H4 (cell line): ENCODE measurements around the gene LDLRAD4. TPM values are rescaled to one million over a fixed set of nuclear protein-coding genes. Genes with fewer than 3 reads are reported as not detected.

Source experiments
- DNase-seq: peaks from one replicate; pipeline ENCODE4 v3.0.0-alpha.2; 2015; ENCODE audit warnings: low spot score
- total RNA-seq: library from RNA; depleted of rRNA; stranded (reverse); fragments of >200 nt; shearing (Covaris generic); gene quantifications from 2 replicates; pipeline ENCODE4 v1.2.3, GENCODE V29; 2014

The LDLRAD4 gene
- total RNA-seq, 1 experiment from 2014 or later = 6.9 TPM

DNA sequence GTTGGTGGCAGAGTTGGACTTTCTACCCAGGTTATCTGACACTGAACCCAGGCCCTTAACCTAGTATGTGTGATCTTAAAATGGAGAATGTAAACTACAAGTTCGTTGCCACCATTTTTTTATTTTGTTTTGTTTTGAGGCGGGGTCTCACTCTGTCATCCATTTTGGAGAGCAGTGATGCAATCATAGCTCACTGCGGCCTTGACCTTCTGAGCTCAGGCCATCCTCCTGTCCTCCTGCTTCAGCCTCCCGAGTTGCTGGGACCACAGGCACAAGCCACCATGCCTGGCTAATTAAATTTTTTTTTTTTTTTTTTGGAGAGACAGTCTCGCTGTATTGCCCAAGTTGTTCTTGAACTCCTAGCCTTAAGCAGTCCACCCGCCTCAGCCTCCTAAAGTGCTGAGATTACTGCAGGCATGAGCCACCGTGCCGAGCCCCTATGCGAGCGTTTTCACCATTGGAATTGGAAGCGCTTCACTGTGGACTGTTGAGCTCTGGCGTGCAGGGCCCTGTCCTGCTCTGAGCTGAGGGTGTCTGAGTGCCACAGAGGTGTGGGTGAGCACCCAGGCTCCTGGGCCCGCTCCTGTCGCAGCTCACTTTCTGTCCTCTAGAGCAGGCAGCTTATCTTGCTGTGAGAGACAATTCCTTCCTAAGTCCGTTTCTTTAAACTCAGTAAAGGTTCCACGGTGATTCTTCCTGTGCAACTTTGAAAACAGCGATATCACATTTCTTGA is 186.9 kb downstream of the LDLRAD4 start:
- DNase-seq = no peak

DNA sequence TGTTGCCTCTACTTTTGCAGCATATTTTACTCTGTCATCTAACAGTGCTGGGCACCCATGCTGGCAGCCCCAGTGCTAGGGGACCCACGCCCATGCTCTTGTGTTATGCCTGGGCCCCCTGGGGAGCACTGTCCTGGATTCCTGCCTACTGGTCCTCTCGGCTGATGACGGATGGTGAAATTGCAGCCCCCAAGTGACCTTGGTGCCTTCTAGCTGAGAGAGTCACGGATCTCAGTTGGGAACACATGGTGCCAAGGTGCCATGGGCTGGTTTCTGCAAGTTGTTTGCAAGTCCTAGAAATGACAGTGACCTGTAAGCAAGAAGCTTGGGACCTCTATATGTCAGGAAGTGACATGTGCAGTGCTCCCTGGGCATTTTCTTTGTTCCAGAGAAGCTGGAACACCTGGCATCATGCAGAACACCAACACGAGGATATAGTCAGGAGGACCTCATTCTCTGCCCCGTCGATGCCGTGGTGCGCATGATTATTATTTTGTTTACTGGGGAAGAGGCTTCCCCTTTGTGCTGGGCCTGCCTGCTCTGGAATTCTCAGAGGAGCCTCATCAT is 187.6 kb downstream of the LDLRAD4 start:
- no peak for DNase-seq

DNA sequence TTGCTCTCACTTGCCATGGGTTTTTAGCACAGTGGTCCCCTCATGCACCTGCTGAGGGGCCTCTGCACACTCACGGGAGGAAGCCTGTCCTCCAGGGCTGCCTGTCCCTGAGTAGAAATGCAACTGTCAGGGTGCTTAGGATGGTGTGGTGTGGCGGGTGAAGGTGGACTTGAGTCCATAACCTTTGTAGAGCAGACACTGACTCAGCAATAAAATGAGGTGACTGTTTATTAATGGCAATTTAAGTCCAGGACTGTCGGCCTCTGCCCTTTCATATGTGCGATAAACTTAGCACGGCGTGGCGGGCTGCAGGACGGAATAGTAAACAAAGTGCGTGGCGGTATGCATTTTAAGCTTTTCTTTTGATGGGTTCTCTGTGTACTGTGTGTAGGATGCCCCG is 188.2 kb downstream of the LDLRAD4 start:
- DNase-seq = no peak

DNA sequence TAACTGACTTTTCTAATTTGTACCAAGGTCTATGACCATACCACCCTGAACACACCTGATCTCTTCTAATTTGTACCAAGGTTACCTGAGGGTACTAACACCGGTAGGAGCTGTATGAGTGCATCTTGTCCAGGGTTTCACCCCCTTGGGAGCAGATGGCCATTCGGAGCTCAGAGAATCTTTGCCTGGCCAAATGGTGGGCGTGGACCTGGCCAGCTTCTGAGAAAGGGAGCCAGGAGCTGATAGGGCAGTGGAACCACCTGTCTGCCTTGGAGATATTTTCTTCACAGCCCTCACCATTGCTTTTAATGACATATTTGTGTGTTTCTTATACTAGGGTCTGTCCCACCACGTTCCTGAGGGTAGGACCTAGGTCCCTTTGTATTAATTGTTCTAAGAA is 188.9 kb downstream of the LDLRAD4 start:
- DNase-seq = no peak

DNA sequence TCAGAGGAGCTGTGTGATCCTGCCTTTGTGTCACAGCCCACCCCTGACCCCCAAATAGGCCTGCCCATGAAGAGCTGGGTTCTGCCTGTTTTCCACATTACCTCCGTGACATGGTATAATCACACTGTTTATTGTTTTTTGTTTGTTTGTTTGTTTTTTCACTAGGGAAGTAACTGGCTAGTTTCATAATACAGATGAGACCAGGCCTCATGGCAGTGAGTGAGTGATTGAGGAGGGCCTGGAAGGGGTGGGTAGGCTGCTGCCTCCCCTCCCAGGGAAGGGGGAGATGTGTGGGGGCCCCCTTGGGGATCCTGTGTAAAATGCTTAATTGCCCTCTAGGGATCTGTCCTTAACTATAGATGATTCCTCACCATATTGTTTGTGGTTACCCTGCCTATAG is 190.5 kb downstream of the LDLRAD4 start:
- no peak for DNase-seq

DNA sequence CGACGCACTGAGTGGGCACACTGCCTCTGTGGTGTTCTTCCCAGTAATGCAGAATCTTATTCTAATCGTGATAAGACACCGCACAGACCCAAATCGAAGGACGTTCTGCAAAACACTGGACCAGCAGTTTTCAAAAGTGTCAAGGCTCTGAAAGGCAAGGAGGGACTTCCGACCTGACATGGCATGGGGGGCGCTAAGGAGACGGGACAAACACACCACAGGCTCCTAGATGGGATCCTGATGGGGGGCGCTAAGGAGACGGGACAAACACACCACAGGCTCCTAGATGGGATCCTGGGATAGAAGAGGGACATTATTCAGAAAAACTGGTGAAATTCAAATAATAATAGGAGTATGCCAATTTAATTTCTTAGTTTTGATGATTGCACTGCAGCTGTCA is 191.4 kb downstream of the LDLRAD4 start:
- DNase-seq = no peak

DNA sequence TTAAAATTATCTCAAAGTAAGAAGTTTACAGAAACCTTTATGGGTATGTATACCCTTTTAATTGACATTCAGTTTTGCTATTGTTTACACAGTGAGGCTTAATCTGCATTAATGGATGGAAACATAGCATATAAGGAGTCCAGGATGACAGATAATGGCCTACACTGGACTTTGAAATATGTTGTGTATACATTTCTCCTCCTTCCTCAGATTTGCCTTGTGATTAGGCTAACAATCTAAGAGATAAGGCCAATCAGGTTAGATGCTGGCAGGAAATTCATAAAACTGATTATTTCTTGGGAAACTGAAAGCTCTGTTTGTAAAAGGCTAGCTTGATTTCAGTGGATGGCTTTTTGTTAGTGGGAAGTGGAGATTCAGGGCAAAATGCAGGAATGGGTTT is 191.9 kb downstream of the LDLRAD4 start:
- no peak for DNase-seq

DNA sequence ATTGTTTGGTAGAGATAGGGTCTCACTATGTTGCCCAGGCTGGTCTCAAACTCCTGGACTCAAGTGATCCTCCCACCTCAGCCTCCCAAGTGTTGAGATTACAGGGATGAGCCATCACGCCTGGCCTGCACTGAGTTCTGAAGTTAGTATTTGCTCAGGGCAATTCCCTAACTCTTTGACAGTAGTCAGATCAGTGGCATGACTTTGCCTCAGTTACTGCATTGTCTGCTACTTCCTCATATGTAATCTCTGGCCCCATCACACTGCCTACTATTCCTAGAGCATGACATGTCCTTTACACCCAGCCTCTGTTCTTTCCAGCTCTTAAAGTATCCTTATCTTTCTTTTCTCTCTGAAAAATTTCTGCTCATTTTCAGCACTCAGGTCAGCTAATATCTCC is 193.5 kb downstream of the LDLRAD4 start:
- DNase-seq = no peak

DNA sequence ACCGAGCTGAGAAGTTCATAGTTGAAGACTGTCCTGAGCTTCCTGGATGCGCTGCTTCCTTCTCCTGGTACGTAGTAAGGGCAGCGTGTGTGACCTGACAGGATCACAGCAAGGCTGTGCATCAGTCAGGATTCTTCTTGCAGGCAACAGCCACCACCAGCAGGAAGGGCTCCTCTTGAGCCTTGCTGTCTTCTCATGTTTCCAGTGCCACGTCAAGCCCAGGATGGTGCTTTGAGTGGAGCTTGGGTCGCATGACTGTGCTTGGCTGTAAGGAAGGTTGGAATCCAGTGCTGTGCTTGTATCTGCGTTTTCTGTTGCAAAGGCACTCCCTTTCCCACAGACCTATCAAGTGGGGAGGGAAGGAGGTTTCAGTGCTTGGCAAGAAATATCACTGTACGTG is 194.3 kb downstream of the LDLRAD4 start:
- no peak for DNase-seq

DNA sequence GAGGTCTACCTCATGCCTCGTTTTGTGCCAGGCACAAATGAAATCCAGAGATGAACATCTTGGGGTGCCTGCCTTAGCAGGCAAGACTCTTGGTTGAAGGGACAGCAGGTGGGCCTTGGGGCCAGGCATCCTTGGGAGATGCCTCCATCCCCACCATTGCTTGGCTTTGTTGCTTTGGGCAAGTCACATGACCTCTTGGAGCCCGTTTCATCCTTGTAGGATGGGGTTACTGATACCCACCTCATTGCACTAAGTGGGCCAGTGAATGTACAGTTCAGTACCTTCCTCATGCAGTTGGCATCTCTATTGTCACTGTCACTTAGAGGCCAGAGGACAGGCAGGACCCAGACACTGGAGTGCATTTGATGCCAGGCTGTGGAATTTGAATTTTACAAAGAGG is 195.5 kb downstream of the LDLRAD4 start:
- DNase-seq = no peak

DNA sequence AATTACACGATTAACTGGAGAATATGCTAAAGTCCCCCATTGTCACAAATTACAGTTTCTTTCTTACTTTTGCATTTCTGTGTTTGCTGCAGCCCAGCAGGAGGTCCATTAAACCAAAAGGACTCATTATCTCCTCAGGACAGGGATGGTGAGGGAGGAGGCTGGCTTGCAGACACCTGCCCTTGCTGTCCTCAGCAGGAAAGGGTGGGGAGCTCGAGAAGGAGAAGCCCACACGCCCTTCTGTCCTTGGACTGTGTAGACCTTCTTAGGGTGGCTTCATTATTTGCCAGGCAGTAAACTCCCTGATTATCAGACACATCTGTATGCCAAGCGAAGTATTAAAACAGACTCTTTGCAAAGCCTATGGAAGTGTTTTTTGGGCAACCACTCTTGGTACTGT is 196.0 kb downstream of the LDLRAD4 start:
- no peak for DNase-seq

DNA sequence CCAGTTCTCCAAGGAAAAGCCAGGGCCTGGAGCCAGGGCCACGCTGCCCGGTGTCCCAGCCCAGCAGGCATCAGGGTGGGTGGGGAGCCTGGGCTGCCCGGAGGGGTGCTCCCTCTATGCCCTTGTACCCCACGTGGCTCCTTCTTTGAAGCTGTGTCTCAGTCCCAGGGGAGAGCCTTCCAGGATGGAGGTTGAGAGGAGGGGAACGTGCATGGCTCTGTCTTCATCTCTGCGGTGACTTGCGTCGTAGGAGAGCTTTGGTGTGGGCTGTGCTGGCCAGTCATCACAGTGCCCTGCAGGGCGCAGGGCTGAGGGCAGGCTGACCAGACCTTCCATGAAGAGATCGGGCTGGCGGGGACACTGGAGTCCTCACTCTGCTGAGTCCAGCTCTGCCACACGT is 197.2 kb downstream of the LDLRAD4 start:
- DNase-seq = no peak

DNA sequence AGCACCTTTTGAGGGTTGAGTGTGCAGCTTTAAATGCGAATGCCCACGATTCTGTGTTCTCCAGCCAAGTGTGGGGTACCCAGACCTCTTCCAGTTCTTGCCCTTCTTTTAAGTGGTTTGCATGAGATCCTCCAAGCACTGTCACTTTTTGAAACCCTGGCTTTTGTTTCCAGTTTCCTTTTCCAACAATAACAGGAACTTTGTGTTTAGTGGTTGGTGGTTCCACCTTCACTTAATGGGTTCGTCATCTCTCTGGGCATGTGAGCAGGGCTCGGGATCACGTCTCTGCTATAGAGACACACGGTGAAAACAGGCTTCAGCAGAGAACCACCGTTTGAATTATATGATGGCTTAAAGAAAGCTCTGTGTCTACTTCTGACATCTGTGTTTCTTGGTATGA is 197.6 kb downstream of the LDLRAD4 start:
- no peak for DNase-seq

DNA sequence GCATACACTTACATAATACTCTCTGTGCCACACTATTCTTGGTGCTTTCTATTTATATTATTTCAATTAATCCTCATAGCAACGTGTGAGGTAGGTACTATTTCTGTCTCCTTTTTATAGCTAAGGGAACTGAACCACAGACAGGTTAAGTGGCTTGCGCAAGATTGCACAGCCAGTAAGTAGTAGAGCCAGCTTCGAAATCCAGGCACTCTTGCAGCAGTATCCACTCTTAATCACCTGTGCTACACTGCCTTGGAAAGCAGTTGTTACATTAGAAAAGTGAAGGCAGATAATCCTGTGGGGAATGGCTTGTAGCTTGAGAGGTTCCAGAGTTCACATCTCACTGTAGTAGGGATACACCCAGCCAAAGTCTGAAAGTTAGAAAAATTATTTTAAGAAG is 198.3 kb downstream of the LDLRAD4 start:
- DNase-seq = no peak

DNA sequence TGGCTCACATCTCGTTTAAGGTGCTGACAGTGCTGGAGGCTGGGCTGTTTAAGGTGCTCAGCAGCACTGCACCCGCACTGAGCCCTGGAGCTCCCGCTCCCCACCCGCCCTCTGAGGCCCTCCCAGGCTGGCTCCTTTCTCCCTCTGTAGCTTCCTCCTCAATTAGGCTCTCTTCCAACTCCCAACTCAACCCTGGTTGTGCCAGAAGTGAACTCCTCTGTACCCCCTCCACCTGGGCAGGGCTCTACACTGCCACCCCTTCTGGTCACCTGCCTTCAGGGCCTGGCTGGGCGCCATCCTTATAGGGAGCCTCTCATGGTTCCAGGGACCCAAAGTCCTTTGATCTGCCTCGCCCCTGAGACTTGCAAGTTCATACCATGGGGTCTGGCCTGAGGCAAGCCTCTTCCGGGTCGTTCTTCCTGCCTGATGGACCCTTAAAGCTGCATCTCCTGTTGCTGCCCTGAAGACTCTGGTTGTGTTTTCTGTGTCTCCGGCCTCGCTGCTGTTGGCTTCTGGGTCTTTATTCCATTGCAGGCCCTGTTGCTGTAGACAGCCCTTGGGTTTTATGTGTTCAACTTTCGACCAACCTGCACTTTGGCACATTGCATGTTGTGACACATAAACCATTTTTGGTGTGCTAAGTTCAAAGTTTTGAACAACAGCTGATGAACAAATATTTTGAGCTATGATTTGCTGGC is 199.6 kb downstream of the LDLRAD4 start:
- no peak for DNase-seq

DNA sequence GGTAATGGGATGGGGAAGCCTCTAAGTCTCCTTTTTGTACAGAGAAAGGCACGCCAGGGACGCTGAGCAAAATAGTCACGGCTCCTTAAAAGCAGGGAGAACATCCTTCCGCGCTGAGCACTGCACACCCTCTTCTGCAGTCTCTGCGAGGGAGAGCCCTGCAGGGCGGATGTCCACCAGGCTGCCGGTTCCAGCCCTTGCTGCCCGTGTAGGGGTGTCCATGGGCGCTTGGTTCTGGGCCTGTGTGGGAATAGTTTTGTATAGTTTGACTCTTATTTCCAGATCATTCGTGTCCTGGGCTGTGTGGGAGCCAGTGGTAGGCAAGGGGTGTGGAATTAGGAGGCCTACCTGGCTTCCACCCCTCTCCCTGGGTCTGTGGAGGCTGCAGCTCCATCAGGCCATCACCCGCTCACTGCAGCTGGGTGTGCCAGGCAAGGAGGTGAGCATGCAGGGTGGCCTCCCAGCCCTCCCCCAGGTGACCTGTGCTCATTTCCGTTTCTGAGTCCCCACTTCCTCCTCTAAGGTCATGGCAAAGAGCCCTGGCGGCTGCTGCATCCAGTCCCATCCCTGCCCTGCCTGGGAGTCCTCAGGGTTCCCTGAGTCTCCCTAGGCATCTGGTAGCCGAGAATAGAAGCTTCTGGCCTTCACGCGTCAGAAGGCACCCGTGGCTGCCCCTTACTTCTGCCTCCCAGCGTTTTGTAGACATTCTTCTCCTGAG is 202.6 kb downstream of the LDLRAD4 start:
- DNase-seq = no peak

DNA sequence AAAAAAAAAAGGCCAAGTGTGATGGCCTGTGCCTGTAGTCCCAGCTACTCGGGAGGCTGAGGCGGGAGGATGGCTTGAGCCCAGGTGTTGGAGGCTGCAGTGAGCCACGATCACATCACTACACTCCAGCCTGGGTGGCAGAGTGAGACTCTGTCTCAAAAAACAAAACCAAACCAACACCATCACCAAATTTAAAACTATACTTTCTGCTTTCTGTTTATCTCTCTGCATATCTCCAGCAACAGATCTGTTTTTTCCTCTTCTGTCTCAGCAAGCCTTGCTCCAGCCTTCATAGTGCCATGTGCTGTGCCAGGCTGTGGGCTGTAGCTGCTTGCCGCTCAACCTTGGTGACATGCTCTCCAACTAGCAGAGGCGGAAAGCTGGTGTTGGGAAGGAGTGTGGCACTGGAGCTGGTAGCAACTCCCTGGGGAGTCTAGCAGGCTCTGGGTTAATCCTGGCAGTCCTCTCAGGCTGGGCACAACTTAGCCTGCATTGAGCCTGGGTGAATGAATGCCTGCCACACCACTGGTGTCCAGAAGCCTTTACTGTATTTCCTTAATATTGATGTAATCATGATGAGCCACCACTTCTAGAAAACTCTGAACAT is 204.1 kb downstream of the LDLRAD4 start:
- no peak for DNase-seq

DNA sequence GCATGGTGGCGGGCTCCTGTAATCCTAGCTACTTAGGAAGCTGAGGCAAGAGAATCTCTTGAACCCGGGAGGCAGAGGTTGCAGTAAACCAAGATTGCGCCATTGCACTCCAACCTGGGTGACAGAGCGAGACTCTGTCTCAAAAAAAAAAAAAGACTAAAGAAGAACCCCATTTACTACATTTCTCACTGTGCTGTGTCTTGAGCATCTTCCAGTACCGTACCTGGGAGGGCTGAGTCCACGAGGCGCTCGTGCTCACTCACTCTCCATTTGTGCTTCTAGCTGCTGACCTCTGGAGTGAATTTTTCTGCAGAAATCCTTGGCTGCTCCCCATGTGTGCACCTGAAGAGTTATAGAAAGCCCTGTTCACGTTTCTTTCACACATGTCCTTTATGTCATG is 204.8 kb downstream of the LDLRAD4 start:
- no peak for DNase-seq

DNA sequence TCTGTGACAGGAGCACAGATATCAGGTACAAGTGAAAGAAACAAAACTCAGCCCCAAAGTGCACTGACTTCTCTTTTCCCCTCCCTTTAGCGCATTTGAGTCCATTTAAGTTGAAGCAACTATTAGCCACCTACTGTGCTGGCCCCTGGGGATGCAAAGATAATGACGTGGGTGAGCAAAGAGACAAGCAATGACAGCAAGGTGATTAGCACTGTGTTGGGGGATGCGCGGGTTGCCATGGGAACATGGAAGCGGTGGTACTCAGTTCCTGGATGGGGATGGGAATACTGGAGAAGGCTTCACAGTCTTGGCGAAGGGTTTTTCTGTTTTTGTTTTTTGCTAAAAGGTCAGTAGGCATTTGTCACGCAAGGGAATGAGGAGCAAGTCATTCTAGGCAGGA is 205.8 kb downstream of the LDLRAD4 start:
- no peak for DNase-seq

DNA sequence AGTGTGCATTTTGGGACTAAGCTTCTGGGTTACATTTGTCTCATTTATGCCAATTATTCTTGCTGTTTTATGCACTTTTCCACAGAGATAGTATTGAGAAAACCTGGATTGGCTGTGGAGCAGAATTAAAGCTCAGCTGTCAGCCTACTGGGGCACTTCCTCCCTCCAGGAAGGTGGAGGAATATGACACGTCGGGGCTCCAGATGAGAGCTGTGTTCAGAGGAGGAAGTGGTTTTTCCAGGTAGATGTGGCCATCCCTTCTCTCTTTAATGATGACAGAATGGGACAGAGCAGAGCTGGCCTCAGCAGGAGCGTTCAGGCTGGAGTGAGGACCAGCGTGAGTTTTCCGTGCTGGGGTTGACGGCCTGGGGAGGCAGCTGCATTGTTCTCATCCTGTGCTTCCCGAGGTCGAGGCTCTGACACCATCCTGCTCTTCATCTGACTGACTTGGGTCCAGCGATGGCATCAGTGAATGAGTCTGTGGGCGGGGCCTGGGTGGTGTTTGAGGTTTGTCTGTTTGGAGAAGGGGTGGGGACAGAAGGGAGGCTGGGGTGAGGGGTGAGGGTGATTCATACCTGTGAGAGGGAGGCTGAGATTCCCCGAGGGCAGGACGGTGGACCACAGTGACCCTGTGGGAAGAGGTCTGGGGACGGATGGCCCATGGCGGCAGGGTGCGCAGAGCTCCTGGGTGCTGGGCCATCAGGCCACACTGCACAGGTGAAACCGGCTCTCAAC is 207.0 kb downstream of the LDLRAD4 start:
- DNase-seq = no peak

DNA sequence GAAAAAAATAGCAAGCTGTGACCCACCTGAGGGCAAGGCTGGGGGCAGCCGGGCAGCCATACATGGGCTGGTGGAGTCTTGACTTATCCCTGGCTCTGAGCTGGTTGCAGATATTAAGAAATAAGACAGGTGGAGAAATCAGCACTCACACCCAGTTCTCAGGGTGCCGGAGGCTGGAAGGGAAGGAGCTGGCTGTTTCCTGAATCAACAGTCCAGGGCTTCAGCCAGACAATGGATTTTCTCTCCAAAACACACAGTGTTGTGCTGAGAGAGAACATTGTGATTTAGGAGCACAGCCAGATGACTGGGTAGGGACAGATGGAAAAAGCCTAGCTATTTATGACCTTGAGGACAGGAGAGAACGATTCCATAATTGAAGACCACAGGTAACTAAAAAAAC is 208.8 kb downstream of the LDLRAD4 start:
- no peak for DNase-seq

DNA sequence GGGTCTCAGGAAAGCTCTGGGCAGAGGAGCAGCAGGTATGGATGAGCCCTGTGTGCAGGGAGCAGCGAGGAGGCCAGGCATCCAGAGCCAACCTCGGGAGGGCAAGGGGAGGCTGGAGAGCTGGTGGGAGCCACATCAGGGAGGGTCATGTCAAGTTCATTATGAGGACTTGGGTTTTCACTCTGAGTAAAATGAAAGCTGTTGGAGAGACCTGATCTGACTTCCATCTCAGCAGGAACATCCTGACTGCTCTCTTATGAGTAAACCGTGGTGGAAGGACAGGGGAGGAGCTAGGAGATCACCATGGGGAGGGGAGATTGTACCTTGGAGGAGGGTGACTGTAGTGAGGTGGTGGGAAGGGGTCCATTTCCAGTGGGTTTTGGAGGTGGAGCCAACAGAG is 209.8 kb downstream of the LDLRAD4 start:
- no peak for DNase-seq
